ENCODE measurements around the gene MASP1. TPM values are rescaled to one million over a fixed set of nuclear protein-coding genes. Genes with fewer than 3 reads are reported as not detected.

MASP1 gene
- total RNA-seq, 1 donor from 2014 or later = 1.6 TPM

- no peak for ATAC-seq
These were observed 1.3 kb upstream of the MASP1 start for GRCh38 chr3:187292631-187293515.

GRCh38 chr3:187292181-187292580 lies 644 bp upstream of the MASP1 start:
- no peak for ATAC-seq

- ATAC-seq = no peak
These were observed 481 bp downstream of the MASP1 start for GRCh38 chr3:187291001-187291511.

GRCh38 chr3:187290503-187290902 lies 1.0 kb downstream of the MASP1 start:
- no peak for ATAC-seq

DNA sequence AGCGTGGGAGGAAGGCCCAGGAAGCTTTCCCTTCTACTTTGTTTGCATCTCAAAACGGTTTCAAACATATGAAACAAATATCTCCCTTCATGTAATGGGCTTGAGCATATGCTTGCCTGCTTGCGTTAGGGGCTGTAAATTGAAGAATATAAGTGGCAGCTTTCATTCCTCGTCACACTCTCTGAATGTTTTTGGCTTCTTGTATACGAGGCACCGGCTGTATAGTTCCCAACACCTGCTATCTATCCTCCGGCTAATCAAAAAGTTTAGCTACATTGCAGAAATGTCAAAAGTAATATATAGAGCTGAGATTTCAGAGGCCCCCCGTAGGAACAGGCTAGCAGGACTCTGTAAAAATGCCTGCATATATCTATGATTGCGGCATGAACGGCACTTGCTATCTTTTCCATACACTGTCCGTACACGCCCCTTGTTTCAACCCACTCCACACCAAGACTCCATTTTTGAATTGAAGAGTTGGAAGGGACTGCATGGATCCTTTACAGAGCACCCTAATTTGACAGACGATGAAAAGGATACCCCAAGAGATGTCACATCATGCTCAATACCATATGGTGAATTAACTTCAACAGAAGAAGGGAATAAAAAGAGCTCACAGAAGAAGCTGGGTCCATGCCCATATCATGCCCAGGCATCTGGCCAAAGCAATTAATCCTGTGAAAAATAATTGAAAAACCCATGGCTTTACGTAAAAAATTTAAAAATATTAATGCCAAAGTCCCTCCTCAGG lies 2.5 kb downstream of the MASP1 start:
- ATAC-seq = no peak

DNA sequence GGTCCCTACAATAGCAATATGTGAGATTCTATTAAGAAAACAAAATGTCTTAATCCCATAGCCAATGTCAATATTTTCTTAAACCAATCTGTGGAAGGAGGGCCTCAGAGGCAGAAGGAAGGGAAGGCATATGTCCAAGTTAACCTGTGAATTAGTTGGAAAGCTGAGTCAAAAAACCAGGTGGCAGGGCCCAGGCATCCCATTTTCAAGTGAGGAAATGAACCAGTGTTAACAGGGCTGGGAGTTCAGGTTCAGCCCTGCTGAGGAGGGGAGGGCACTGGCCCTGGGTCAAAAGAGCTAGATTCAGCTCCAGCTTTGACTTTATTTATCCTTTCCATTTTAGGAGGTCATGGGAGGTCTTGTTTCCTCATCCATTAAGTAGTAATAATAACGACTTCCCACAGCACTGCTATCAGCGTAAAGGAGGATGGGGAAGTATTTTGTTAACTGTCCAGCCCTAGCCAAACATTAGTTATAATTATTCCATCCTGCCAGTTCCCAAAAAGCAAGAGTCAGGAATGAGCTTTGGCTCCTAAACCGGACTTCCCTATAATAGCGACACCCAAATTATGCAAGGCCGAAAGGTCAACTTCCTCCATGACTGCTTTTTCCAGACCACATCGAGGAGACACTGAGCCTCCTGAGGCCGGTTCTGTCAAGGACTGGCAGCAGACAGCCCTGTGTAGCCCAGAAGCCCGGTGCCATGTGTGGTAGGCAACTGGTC lies 3.2 kb downstream of the MASP1 start:
- no peak for ATAC-seq

DNA sequence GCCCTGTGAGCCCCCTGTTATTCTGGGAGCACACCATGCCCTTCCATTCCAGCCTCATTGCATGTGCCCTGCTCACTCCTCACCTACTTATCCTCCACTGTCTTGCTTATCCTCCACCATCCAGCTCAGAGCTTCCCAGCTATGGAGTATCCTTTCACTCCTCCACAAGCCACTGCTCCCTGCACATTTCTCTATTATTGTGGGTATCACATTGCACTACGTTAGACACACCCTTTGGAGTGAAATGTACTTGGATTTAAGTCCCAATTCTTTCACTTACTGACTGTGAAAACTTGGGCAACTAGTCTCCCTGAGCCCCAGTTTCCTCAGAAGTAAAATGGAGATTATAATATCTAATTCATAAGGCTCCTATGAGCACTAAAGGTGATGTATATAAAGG lies 4.3 kb downstream of the MASP1 start:
- ATAC-seq = no peak

GRCh38 chr3:187286467-187287059 lies 5.0 kb downstream of the MASP1 start:
- no peak for ATAC-seq

- no peak for ATAC-seq
These were observed 10.3 kb downstream of the MASP1 start for GRCh38 chr3:187281191-187281714.

- no peak for ATAC-seq
These were observed 10.9 kb downstream of the MASP1 start for GRCh38 chr3:187280644-187281043.

DNA sequence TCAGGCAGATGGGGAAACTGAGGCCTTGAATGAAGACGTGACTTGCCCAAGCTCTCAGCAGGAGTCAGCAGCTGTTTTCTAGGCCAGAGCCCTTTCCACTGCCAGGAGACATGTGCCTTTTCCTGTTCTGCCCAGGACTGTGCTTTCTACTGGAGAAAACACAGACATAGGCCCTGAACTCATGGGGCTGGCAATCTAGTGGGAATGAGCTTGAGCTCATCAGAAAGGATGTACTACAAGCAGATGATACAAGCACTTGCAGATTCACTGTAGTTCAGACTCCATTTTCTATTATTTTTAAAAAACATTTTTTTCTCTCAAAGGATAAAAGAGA lies 14.4 kb downstream of the MASP1 start:
- no peak for ATAC-seq

DNA sequence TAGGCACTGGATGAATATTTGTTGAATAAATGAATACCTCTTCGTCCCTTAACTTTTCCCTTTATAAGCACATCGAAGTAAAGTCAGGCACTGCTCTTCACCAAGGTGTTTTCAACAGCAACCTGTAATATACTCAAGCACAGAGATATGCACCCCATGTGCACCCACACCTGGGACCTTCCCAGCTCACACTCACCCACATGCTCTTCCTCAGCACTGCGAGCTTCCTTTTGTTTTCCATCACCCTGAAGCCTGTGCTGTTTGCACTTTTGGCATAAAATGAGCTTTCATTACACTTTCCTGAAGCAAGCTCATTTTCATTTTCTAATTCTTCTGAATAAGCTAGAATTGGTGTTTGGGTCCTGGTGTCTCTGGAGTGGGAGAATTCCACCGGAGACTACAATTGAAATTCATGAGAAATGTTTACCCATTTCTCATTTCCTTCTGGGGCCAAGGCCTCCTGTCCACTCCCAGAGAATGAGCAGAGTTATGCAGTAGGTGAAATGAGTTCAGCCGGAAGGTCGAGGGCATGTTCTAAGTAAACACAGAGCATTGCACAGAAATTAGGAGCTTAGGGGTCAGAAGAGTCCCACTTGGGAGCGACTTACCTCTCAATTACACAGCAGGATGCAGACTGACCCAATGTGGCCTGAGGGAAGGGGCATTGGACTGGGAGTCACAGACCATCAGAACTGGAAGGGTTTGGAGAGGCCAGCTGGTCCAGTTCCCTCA lies 15.0 kb downstream of the MASP1 start:
- no peak for ATAC-seq

DNA sequence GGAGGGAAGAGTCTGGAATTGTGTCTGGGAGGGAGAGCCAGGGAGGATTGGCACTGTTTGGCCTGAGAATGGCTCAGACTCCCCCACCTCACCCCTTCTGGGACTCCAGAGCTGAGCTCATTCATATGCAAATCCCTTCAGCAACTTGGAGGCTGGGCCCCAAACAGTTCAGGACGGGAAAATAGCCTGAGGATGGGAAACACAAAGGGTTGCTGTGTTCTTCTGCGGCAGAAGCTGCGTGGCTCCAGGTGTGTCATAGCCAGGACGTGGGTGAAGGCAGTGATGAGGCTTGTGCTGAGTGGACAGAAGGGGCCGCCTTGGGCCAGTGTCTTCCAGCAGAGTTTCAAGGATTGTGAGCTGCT lies 16.6 kb downstream of the MASP1 start:
- ATAC-seq = peak; percentile 39

DNA sequence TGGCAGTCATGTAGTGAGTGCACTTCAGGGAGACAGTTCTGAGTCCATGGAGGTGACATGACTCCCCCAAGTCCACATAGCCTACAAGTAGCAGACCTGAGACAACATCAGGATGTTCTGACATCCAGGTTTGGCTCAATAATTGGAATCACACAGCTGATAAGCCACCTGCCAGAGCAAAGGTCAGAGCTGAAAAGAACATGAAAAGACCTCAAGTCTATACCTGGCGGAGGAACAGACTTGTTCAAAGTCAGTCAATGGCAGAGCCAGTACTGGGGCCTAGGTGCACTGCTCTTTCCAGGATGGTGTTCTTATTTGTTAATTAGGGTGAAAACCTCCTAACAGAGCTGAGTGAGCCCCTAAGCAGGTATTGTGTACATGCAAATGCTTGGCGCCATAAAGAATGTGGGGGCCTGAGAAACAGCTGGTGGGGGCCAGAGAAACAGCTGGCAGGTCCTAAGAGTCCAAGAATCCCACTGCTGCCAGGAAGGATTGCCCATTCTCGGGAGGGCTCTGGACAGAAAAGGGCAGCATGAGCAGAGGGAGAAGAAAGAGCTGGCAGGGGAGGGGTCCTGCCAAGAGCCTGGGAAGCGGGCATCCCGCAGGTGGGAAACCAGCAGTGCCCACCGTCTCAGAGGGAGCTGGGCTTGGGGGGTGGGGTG lies 17.1 kb downstream of the MASP1 start:
- ATAC-seq = no peak

GRCh38 chr3:187271582-187271981 lies 20.0 kb downstream of the MASP1 start:
- no peak for ATAC-seq

- no peak for ATAC-seq
These were observed 22.1 kb downstream of the MASP1 start for GRCh38 chr3:187269486-187269885.

- ATAC-seq = no peak
These were observed 24.2 kb downstream of the MASP1 start for GRCh38 chr3:187267306-187267705.

DNA sequence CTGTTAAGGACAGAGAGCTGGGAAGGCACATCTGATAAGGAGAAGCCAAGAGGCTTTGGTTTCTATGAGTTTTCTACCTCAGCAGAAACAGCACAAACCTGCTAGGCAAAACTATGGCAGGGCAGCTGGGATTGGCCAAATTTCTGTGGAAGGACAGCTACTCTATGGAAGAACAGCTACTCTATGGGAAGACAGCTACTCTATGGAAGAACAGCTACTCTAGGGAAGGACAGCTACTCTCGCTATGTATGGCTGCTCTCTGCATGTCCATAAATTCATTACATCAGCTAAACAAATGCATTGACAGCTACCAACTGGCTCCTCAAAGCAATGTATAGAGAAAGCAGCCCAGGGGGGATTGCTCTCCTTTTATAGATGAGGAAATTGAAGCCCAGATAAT lies 24.8 kb downstream of the MASP1 start:
- ATAC-seq = no peak

DNA sequence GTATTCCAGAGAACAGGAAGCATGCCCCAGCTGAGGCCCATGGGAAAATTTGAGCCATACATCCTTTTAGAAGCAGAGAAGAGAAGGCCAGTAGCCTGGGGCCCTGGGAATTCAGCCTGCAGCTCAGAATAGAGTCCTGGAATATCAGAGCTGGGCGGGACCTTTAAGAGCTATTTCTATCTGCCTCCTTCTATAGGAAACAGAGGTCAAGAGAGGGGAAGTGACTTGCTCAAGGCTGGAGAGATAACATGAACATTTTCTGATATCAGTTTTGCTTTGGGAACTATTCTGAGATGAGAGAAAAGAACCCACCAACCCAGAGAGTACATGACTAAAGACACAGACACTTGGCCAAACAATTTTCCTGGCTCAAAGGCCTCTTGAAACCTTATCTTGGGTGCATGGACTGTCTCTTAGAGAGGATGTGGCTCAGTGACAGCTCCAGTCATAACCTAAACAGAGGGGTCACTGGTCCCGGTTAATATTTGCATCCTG lies 26.0 kb downstream of the MASP1 start:
- ATAC-seq = no peak

GRCh38 chr3:187264911-187265310 lies 26.6 kb downstream of the MASP1 start:
- no peak for ATAC-seq

- ATAC-seq = no peak
These were observed 27.5 kb downstream of the MASP1 start for GRCh38 chr3:187264021-187264420.
